Ishikawa (cell line): ENCODE measurements around the gene CPB1.

Source experiments
- CEBPB ChIP-seq: IDR thresholded peaks from 2 replicates; pipeline ENCODE4 v1.6.1; 2012
- CREB1 ChIP-seq: IDR thresholded peaks from 2 replicates; pipeline ENCODE4 v1.6.1; 2012; ENCODE audit warnings: low read depth
- EGR1 ChIP-seq: IDR thresholded peaks from 2 replicates; pipeline ENCODE4 v1.6.1; 2012
- EP300 ChIP-seq: IDR thresholded peaks from 2 replicates; pipeline ENCODE4 v1.6.1; 2012; ENCODE audit warnings: borderline replicate concordance
- FOXM1 ChIP-seq: IDR thresholded peaks from 2 replicates; pipeline ENCODE4 v1.6.1; 2012; ENCODE audit warnings: low read depth, borderline replicate concordance
- MAX ChIP-seq: IDR thresholded peaks from 2 replicates; pipeline ENCODE4 v1.6.1; 2012
- NFIC ChIP-seq: IDR thresholded peaks from 2 replicates; pipeline ENCODE4 v1.6.1; 2012
- RAD21 ChIP-seq: IDR thresholded peaks from 2 replicates; pipeline ENCODE4 v1.6.1; 2012; ENCODE audit warnings: low read depth
- REST ChIP-seq: IDR thresholded peaks from 2 replicates; pipeline ENCODE4 v1.6.1; 2012; ENCODE audit warnings: low read depth, mild to moderate bottlenecking
- TAF1 ChIP-seq: IDR thresholded peaks from 2 replicates; pipeline ENCODE4 v1.6.1; 2012; ENCODE audit warnings: low read depth, mild to moderate bottlenecking
- TCF12 ChIP-seq: IDR thresholded peaks from 2 replicates; pipeline ENCODE4 v1.6.1; 2012; ENCODE audit warnings: low read depth
- TEAD4 ChIP-seq: IDR thresholded peaks from 2 replicates; pipeline ENCODE4 v1.6.1; 2012
- USF1 ChIP-seq: IDR thresholded peaks from 2 replicates; pipeline ENCODE4 v1.6.1; 2012
- YY1 ChIP-seq: IDR thresholded peaks from 2 replicates; pipeline ENCODE4 v1.6.1; 2012; ENCODE audit warnings: low read depth
- ZBTB7A ChIP-seq: IDR thresholded peaks from 2 replicates; pipeline ENCODE4 v1.6.1; 2012; ENCODE audit warnings: low read depth

The CPB1 gene

GRCh38 chr3:148797795-148798194, 29.8 kb upstream of the CPB1 start:
- no peak for TF ChIP-seq FOXM1
- TF ChIP-seq REST, result no peak
- no peak for TF ChIP-seq TCF12
- TF ChIP-seq EGR1, result no peak
- no peak for TF ChIP-seq CEBPB
- no peak for TF ChIP-seq NFIC

- TF ChIP-seq EGR1, result no peak
Measured at GRCh38 chr3:148800414-148800813, 27.2 kb upstream of the CPB1 start.

GRCh38 chr3:148809835-148810234, 17.8 kb upstream of the CPB1 start:
- TF ChIP-seq TAF1 (no peak), FOXM1 (no peak), CEBPB (no peak), EGR1 (no peak), YY1 (no peak)

- TF ChIP-seq CREB1, result no peak
- no peak for TF ChIP-seq TCF12
- no peak for TF ChIP-seq RAD21
- TF ChIP-seq EGR1, result no peak
- TF ChIP-seq NFIC, result no peak
- TF ChIP-seq TEAD4, result no peak
- TF ChIP-seq MAX, result no peak
- TF ChIP-seq ZBTB7A, result no peak
- TF ChIP-seq USF1, result no peak
- TF ChIP-seq EP300, result no peak
- TF ChIP-seq YY1, result no peak
- TF ChIP-seq REST, result no peak
- no peak for TF ChIP-seq FOXM1
- TF ChIP-seq TAF1, result no peak
- no peak for TF ChIP-seq CEBPB
Measured at GRCh38 chr3:148815316-148816110, 12.1 kb upstream of the CPB1 start.

GRCh38 chr3:148816427-148816826, 11.2 kb upstream of the CPB1 start:
- no peak for TF ChIP-seq USF1
- no peak for TF ChIP-seq FOXM1
- no peak for TF ChIP-seq EGR1
- TF ChIP-seq CREB1, result no peak
- no peak for TF ChIP-seq NFIC
- no peak for TF ChIP-seq TAF1
- no peak for TF ChIP-seq TEAD4
- no peak for TF ChIP-seq MAX
- TF ChIP-seq REST, result no peak
- TF ChIP-seq RAD21, result no peak
- no peak for TF ChIP-seq ZBTB7A
- no peak for TF ChIP-seq EP300
- no peak for TF ChIP-seq CEBPB
- no peak for TF ChIP-seq TCF12
- no peak for TF ChIP-seq YY1
